ENCODE results near the gene RPL5. TPM values are rescaled to one million over a fixed set of nuclear protein-coding genes. Genes with fewer than 3 reads are reported as not detected.

The RPL5 gene
- total and polyA plus RNA-seq, 9 of the 15 experiments (the other 6 are each of a cell fraction or from before 2014, with no cell fraction given): 1,467 to 4,252 (median 2,454) TPM

- peak; percentile 81 for TF ChIP-seq CHD7 (IDR thresholded peaks at IDR 0.05; ENCODE audit: low read depth, low read length)
- TF ChIP-seq ZBTB1 (CRISPR knock-in tag; IDR thresholded peaks at IDR 0.05; ENCODE audit: borderline replicate concordance, low read depth): peak; percentile 72; the same call in 1 of the 2 replicates
- TF ChIP-seq ZNF280B (CRISPR knock-in tag; IDR thresholded peaks at IDR 0.05): no peak
- no peak for TF ChIP-seq ELF4 (CRISPR knock-in tag; IDR thresholded peaks at IDR 0.05)
- no peak for TF ChIP-seq CBFA2T2 (conservative IDR thresholded peaks at IDR 0.05)
- peak; percentile 39; a peak in 3 of 4 replicates for TF ChIP-seq RAD21 (CRISPR knock-in tag; conservative IDR thresholded peaks at IDR 0.05 in 1 of 2, IDR thresholded peaks at IDR 0.05 in 1 of 2)
- peak; percentile 99 for TF ChIP-seq RBBP5 (IDR thresholded peaks at IDR 0.05; ENCODE audit: borderline replicate concordance, insufficient read depth, low read length, poor library complexity, severe bottlenecking)
- TF ChIP-seq TCF15 (CRISPR knock-in tag; IDR thresholded peaks at IDR 0.05): no peak
- no peak for TF ChIP-seq CHCHD3 (CRISPR knock-in tag; IDR thresholded peaks at IDR 0.05)
- peak; percentile 31; the same call in 1 of the 2 replicates for TF ChIP-seq ATF3 (IDR thresholded peaks at IDR 0.05)
- TF ChIP-seq ATF3 (CRISPR knock-in tag; conservative IDR thresholded peaks at IDR 0.05): peak; percentile 89
Observed at GRCh38 chr1:92831762-92832536, at the start of gene RPL5 (continued).

All from K562 (cell line).